Neural cell (in vitro differentiated cells): ENCODE data around the gene KIF6. TPM values are rescaled to one million over a fixed set of nuclear protein-coding genes. Genes with fewer than 3 reads are reported as not detected.

Experiments used
- H2AFZ ChIP-seq: fragments of 200-600, 300-800 bp; sonication (generic), shearing (Covaris generic); 2 replicates; pipeline ENCODE4 v1.6.0; 2014; ENCODE audit warnings: low read depth, mild to moderate bottlenecking, antibody characterized with exemption, low read length, moderate library complexity
- H3F3A ChIP-seq: fragments of 200-600 bp; shearing (Covaris generic); 2 replicates; pipeline ENCODE4 v1.6.1; 2016; ENCODE audit warnings: mild to moderate bottlenecking, moderate library complexity, mixed read lengths, antibody characterized with exemption, low read length; ENCODE audit not compliant: insufficient read depth, poor library complexity, severe bottlenecking
- H3K27ac ChIP-seq: fragments of 200-600, 300-800 bp; sonication (generic), shearing (Covaris generic); 2 replicates; pipeline ENCODE4 v1.5.1; 2014; ENCODE audit warnings: mild to moderate bottlenecking, low read length, moderate library complexity
- H3K27me3 ChIP-seq: fragments of 300-800, 200-600 bp; sonication (generic), shearing (Covaris generic); 2 replicates; pipeline ENCODE4 v1.6.0; 2014; ENCODE audit warnings: mild to moderate bottlenecking, low read depth, low read length, moderate library complexity; ENCODE audit not compliant: insufficient read depth
- H3K36me3 ChIP-seq: fragments of 300-800, 200-600 bp; sonication (generic), shearing (Covaris generic); 2 replicates; pipeline ENCODE4 v1.5.1; 2014; ENCODE audit warnings: mild to moderate bottlenecking, antibody characterized with exemption, low read length, moderate library complexity; ENCODE audit not compliant: insufficient read depth
- H3K4me2 ChIP-seq: fragments of 300-800, 200-600 bp; sonication (generic), shearing (Covaris generic); 2 replicates; pipeline ENCODE4 v1.6.0; 2014; ENCODE audit warnings: mild to moderate bottlenecking, low read length
- H3K4me3 ChIP-seq: fragments of 300-800, 200-600 bp; sonication (generic), shearing (Covaris generic); 2 replicates; pipeline ENCODE4 v1.5.1; 2014; ENCODE audit warnings: mild to moderate bottlenecking, low read length, moderate library complexity
- H3K79me2 ChIP-seq: fragments of 200-600 bp; shearing (Covaris generic); replicated peaks from 2 replicates; pipeline ENCODE4 v1.6.0; 2014; ENCODE audit warnings: mild to moderate bottlenecking, low read length, moderate library complexity; ENCODE audit not compliant: insufficient read depth
- H3K9ac ChIP-seq: fragments of 300-800, 200-600 bp; sonication (generic), shearing (Covaris generic); 2 replicates; pipeline ENCODE4 v1.6.1; 2016; ENCODE audit warnings: mild to moderate bottlenecking, low read length, mixed read lengths
- H3K9me2 ChIP-seq: fragments of 200-600 bp; shearing (Covaris generic); 2 replicates; pipeline ENCODE4 v1.6.1; 2016; ENCODE audit warnings: mild to moderate bottlenecking, low read length, mixed read lengths; ENCODE audit not compliant: insufficient read depth
- H3K9me3 ChIP-seq: fragments of 200-600, 300-800 bp; sonication (generic), shearing (Covaris generic); 2 replicates; pipeline ENCODE4 v1.6.1; 2016; ENCODE audit warnings: mild to moderate bottlenecking, mixed run types, low read length, moderate library complexity, mixed read lengths
- H4K20me1 ChIP-seq: fragments of 200-600 bp; shearing (Covaris generic); 2 replicates; pipeline ENCODE4 v1.6.1; 2016; ENCODE audit warnings: mild to moderate bottlenecking, mixed run types; ENCODE audit not compliant: insufficient read depth
- CTCF ChIP-seq: fragments of 450-650 bp; IDR thresholded peaks from 2 replicates; pipeline ENCODE4 v1.5.1; 2014; ENCODE audit warnings: antibody characterized with exemption, mild to moderate bottlenecking, moderate library complexity; ENCODE audit not compliant: poor library complexity, severe bottlenecking
- EP300 ChIP-seq: fragments of 450-650 bp; conservative IDR thresholded peaks from 2 replicates; pipeline ENCODE4 v1.6.1; 2014; ENCODE audit warnings: antibody characterized with exemption, mild to moderate bottlenecking, moderate library complexity; ENCODE audit not compliant: poor library complexity, severe bottlenecking
- EZH2 ChIP-seq: fragments of 200-600, 300-800 bp; shearing (Covaris generic), sonication (generic); IDR thresholded peaks from 2 replicates; pipeline ENCODE4 v1.6.1; 2014; ENCODE audit warnings: antibody characterized with exemption, low read length, borderline replicate concordance, mild to moderate bottlenecking; ENCODE audit not compliant: insufficient read depth, poor library complexity, severe bottlenecking
- MXI1 ChIP-seq: fragments of 450-650 bp; conservative IDR thresholded peaks from 2 replicates; pipeline ENCODE4 v1.6.1; 2014; ENCODE audit warnings: antibody characterized with exemption, mild to moderate bottlenecking; ENCODE audit not compliant: poor library complexity, severe bottlenecking
- POLR2AphosphoS5 ChIP-seq: IDR thresholded peaks from 2 replicates; pipeline ENCODE4 v1.6.1; 2012
- RAD21 ChIP-seq: fragments of 450-650 bp; conservative IDR thresholded peaks from 2 replicates; pipeline ENCODE4 v1.6.1; 2014; ENCODE audit warnings: antibody characterized with exemption, mild to moderate bottlenecking, moderate library complexity
- SMC3 ChIP-seq: fragments of 450-650 bp; conservative IDR thresholded peaks from 2 replicates; pipeline ENCODE4 v1.6.1; 2014; ENCODE audit warnings: antibody characterized with exemption, mild to moderate bottlenecking, moderate library complexity; ENCODE audit not compliant: poor library complexity
- TAF1 ChIP-seq: IDR thresholded peaks from 2 replicates; pipeline ENCODE4 v1.6.1; 2012; ENCODE audit warnings: low read depth
- polyA plus RNA-seq: library from polyadenylated mRNA; depleted of rRNA; stranded (reverse); fragments of >200 nt; gene quantifications from 2 replicates; pipeline ENCODE4 v1.2.3, GENCODE V29; 2014
- TF ChIP-seq, protein P1 (sequence below): IDR thresholded peaks from 2 replicates; pipeline ENCODE4 v1.6.1; 2012; ENCODE audit warnings: borderline replicate concordance

Gene KIF6
- polyA plus RNA-seq, 1 donor from 2014 or later, result 2.1 TPM

DNA sequence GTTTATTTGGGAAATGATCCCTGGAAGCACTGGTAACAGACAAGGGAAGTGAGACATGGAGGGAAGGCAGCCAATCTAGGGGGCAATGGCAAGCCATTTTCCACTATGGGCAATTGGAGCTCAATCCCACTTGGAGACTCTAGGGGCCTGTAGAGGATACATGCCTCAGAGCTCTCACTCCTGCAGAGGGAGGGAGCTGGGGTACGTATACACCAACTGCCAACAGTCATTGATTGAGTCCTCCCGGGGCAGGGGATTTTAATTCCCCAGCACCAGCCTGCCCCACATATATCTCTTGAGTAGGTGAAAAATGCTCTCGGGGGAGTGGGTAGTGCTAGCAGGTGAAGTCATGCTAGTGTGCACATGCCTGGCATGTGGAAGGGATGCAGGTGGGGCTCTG, 323.8 kb downstream of the KIF6 start:
- Histone ChIP-seq H3K9me3 (no peaks in the 10 kb centered on the region), H3K36me3 (no peaks in the 10 kb centered on the region), H3F3A (no peaks in the 10 kb centered on the region), H3K27me3 (no peaks in the 10 kb centered on the region), H3K9me2 (no peaks in the 10 kb centered on the region), H3K4me3 (no peak overlapping the region), H3K27ac (no peak overlapping the region), H3K79me2 (no peaks in the 10 kb centered on the region), H4K20me1 (no peaks in the 10 kb centered on the region), H3K4me2 (no peak overlapping the region), H2AFZ (no peak overlapping the region), H3K9ac (no peak overlapping the region)
- TF ChIP-seq EP300 (no peak), TAF1 (no peak), CTCF (no peak), POLR2AphosphoS5 (no peak), MXI1 (no peak), SMC3 (no peak)

- no peak overlapping the region for H3K4me2 ChIP-seq
- no peaks in the 10 kb centered on the region for H3K79me2 ChIP-seq
- no peaks in the 10 kb centered on the region for H3K36me3 ChIP-seq
- TF ChIP-seq SMC3 (no peak), RAD21 (no peak), CTCF (no peak), EZH2 (no peak), POLR2AphosphoS5 (no peak)
- no peaks in the 10 kb centered on the region for H3K9me3 ChIP-seq
- no peaks in the 10 kb centered on the region for H3K9me2 ChIP-seq
- H3K27me3 ChIP-seq, result no peaks in the 10 kb centered on the region
- H4K20me1 ChIP-seq, result no peaks in the 10 kb centered on the region
- no peak overlapping the region for H2AFZ ChIP-seq
- no peak overlapping the region for H3K9ac ChIP-seq
- no peak overlapping the region for H3K27ac ChIP-seq
- no peak overlapping the region for H3K4me3 ChIP-seq
- no peaks in the 10 kb centered on the region for H3F3A ChIP-seq
These were observed 325.2 kb downstream of the KIF6 start for GRCh38 chr6:39400026-39400425.

- Histone ChIP-seq H3K4me2 (no peak overlapping the region), H4K20me1 (no peaks in the 10 kb centered on the region), H3K36me3 (no peaks in the 10 kb centered on the region), H2AFZ (no peak overlapping the region), H3K27me3 (no peaks in the 10 kb centered on the region), H3K4me3 (no peak overlapping the region), H3F3A (no peaks in the 10 kb centered on the region), H3K79me2 (no peaks in the 10 kb centered on the region), H3K9me2 (no peaks in the 10 kb centered on the region), H3K9me3 (no peaks in the 10 kb centered on the region), H3K27ac (no peak overlapping the region), H3K9ac (no peak overlapping the region)
- TF ChIP-seq CTCF (no peak), TAF1 (no peak), MXI1 (no peak), EZH2 (no peak), POLR2AphosphoS5 (no peak), EP300 (no peak), SMC3 (no peak), RAD21 (no peak)
- TF ChIP-seq, protein P1, sequence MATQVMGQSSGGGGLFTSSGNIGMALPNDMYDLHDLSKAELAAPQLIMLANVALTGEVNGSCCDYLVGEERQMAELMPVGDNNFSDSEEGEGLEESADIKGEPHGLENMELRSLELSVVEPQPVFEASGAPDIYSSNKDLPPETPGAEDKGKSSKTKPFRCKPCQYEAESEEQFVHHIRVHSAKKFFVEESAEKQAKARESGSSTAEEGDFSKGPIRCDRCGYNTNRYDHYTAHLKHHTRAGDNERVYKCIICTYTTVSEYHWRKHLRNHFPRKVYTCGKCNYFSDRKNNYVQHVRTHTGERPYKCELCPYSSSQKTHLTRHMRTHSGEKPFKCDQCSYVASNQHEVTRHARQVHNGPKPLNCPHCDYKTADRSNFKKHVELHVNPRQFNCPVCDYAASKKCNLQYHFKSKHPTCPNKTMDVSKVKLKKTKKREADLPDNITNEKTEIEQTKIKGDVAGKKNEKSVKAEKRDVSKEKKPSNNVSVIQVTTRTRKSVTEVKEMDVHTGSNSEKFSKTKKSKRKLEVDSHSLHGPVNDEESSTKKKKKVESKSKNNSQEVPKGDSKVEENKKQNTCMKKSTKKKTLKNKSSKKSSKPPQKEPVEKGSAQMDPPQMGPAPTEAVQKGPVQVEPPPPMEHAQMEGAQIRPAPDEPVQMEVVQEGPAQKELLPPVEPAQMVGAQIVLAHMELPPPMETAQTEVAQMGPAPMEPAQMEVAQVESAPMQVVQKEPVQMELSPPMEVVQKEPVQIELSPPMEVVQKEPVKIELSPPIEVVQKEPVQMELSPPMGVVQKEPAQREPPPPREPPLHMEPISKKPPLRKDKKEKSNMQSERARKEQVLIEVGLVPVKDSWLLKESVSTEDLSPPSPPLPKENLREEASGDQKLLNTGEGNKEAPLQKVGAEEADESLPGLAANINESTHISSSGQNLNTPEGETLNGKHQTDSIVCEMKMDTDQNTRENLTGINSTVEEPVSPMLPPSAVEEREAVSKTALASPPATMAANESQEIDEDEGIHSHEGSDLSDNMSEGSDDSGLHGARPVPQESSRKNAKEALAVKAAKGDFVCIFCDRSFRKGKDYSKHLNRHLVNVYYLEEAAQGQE, result no peak
These were observed 328.4 kb downstream of the KIF6 start for GRCh38 chr6:39396854-39397253.
